ENCODE measurements around the gene BIRC7.

Gene BIRC7

GRCh38 chr20:63280929-63281545 is 45.3 kb downstream of the BIRC7 start:
- peak; percentile 37 for TF ChIP-seq CTCF (IDR thresholded peaks at IDR 0.05; ENCODE audit: low read depth, low read length, missing control alignments)
- H3K4me3 ChIP-seq (ENCODE audit: low read depth, low read length) = no peak overlapping the region
- DNase-seq (ENCODE audit: low read depth) = no peak

- no peak for TF ChIP-seq CTCF (IDR thresholded peaks at IDR 0.05; ENCODE audit: low read depth, low read length, missing control alignments)
- DNase-seq (ENCODE audit: low read depth) = no peak
- H3K4me3 ChIP-seq (ENCODE audit: low read depth, low read length) = no peak overlapping the region
Measured at GRCh38 chr20:63281742-63282665, 46.3 kb downstream of the BIRC7 start.

GRCh38 chr20:63282946-63283345 is 47.2 kb downstream of the BIRC7 start:
- DNase-seq (ENCODE audit: low read depth) = no peak
- TF ChIP-seq CTCF (IDR thresholded peaks at IDR 0.05; ENCODE audit: low read depth, low read length, missing control alignments) = no peak
- H3K4me3 ChIP-seq (ENCODE audit: low read depth, low read length) = no peak overlapping the region

GRCh38 chr20:63283397-63284082 is 47.8 kb downstream of the BIRC7 start:
- TF ChIP-seq CTCF (IDR thresholded peaks at IDR 0.05; ENCODE audit: low read depth, low read length, missing control alignments) = no peak
- DNase-seq (ENCODE audit: low read depth) = no peak
- H3K4me3 ChIP-seq (ENCODE audit: low read depth, low read length) = no peak overlapping the region

GRCh38 chr20:63284083-63284440 is 48.4 kb downstream of the BIRC7 start:
- no peak for TF ChIP-seq CTCF (IDR thresholded peaks at IDR 0.05; ENCODE audit: low read depth, low read length, missing control alignments)
- H3K4me3 ChIP-seq (ENCODE audit: low read depth, low read length) = no peak overlapping the region
- no peak for DNase-seq (ENCODE audit: low read depth)

- TF ChIP-seq CTCF (IDR thresholded peaks at IDR 0.05; ENCODE audit: low read depth, low read length, missing control alignments) = no peak
- H3K4me3 ChIP-seq (ENCODE audit: low read depth, low read length) = no peak overlapping the region
- no peak for DNase-seq (ENCODE audit: low read depth)
Measured at GRCh38 chr20:63284544-63284949, 48.8 kb downstream of the BIRC7 start.
